CD14-positive monocyte (primary cell): ENCODE measurements around the gene CCNT2. TPM values are rescaled to one million over a fixed set of nuclear protein-coding genes. Genes with fewer than 3 reads are reported as not detected.

Experiments
- DNase-seq, 3 donors: peaks; one replicate each; pipeline ENCODE4 v3.0.0-alpha.2; 2011 to 2022
- H2AFZ ChIP-seq: 2 replicates; pipeline ENCODE4 v1.6.0; 2012; ENCODE audit warnings: mild to moderate bottlenecking, low read depth, low read length, inconsistent platforms; ENCODE audit not compliant: insufficient read depth, poor library complexity, severe bottlenecking
- H3K27ac ChIP-seq, 2 donors: 1 replicate in 1 of 2; 2 replicates in 1 of 2; pipeline ENCODE4 v1.5.1; 2012 to 2013; ENCODE audit warnings: low read length in 2 of 2, control low read depth in 1 of 2, inconsistent platforms in 1 of 2, low read depth in 1 of 2, mild to moderate bottlenecking in 1 of 2
- H3K27me3 ChIP-seq, 2 donors: one replicate each; pipeline versions ENCODE4 v1.6.0 to v1.6.1; 2011 to 2013; ENCODE audit warnings: low read length in 2 of 2; ENCODE audit not compliant: control insufficient read depth in 2 of 2, insufficient read depth in 2 of 2
- H3K36me3 ChIP-seq, 2 donors: replicated peaks in 1 of 2; 1 replicate in 1 of 2; 2 replicates in 1 of 2; pipeline versions ENCODE4 v1.5.1 to v1.6.1; 2012 to 2013; ENCODE audit warnings: low read length in 2 of 2, control low read depth in 1 of 2, inconsistent platforms in 1 of 2, mild to moderate bottlenecking in 1 of 2; ENCODE audit not compliant: insufficient read depth in 2 of 2, control insufficient read depth in 1 of 2
- H3K4me1 ChIP-seq, 2 donors: 1 replicate in 1 of 2; 2 replicates in 1 of 2; pipeline versions ENCODE4 v1.5.1 to v1.6.1; 2012 to 2013; ENCODE audit warnings: low read length in 2 of 2, control low read depth in 1 of 2, inconsistent platforms in 1 of 2, mild to moderate bottlenecking in 1 of 2, moderate library complexity in 1 of 2; ENCODE audit not compliant: insufficient read depth in 2 of 2, control insufficient read depth in 1 of 2
- H3K4me2 ChIP-seq: replicated peaks from 2 replicates; pipeline ENCODE3; 2012; ENCODE audit warnings: low read length, moderate library complexity, mild to moderate bottlenecking; ENCODE audit not compliant: poor library complexity, severe bottlenecking; ENCODE audit errors: extremely low read depth
- H3K4me3 ChIP-seq, 3 experiments: fragments of 200-600 bp in 1 of 3; sonication (generic) in 1 of 3; replicated peaks in 1 of 3; 1 replicate in 2 of 3; 2 replicates in 1 of 3; pipeline ENCODE4 v1.5.1; 2011 to 2013; ENCODE audit warnings: low read length in 3 of 3, mild to moderate bottlenecking in 3 of 3, control low read depth in 2 of 3, low read depth in 2 of 3, inconsistent platforms in 1 of 3, moderate library complexity in 1 of 3
- H3K79me2 ChIP-seq: 2 replicates; pipeline ENCODE4 v1.6.0; 2012; ENCODE audit warnings: mild to moderate bottlenecking, control low read depth, inconsistent platforms, low read length, moderate library complexity; ENCODE audit not compliant: insufficient read depth
- H3K9ac ChIP-seq: 2 replicates; pipeline ENCODE4 v1.6.0; 2017; ENCODE audit warnings: low read length, mild to moderate bottlenecking; ENCODE audit not compliant: insufficient read depth, poor library complexity, severe bottlenecking
- H3K9me3 ChIP-seq, 2 donors: replicated peaks in 1 of 2; 1 replicate in 1 of 2; 2 replicates in 1 of 2; pipeline versions ENCODE4 v1.5.1 to v1.6.1; 2012 to 2013; ENCODE audit warnings: low read length in 2 of 2, control low read depth in 1 of 2; ENCODE audit not compliant: control insufficient read depth in 1 of 2, insufficient read depth in 1 of 2
- H4K20me1 ChIP-seq: 2 replicates; pipeline ENCODE4 v1.6.0; 2012; ENCODE audit warnings: mild to moderate bottlenecking, low read length, control low read depth, moderate library complexity; ENCODE audit not compliant: insufficient read depth
- H3K27ac Mint-ChIP-seq, 7 donors: one replicate each; pipeline ENCODE4 v1.8.0; 2020; ENCODE audit warnings: mild to moderate bottlenecking in 7 of 7, mixed read lengths in 7 of 7, moderate library complexity in 6 of 7, inconsistent platforms in 2 of 7
- H3K27me3 Mint-ChIP-seq, 3 donors: one replicate each; pipeline ENCODE4 v1.8.0; 2021 to 2022; ENCODE audit warnings: low read depth in 3 of 3, mild to moderate bottlenecking in 3 of 3, mixed read lengths in 3 of 3, moderate library complexity in 3 of 3, inconsistent platforms in 1 of 3
- H3K36me3 Mint-ChIP-seq, 2 donors: one replicate each; pipeline ENCODE4 v1.8.0; 2020; ENCODE audit warnings: mixed read lengths in 2 of 2, inconsistent platforms in 1 of 2, mild to moderate bottlenecking in 1 of 2
- H3K4me1 Mint-ChIP-seq: one replicate; pipeline ENCODE4 v1.8.0; 2020; ENCODE audit warnings: mild to moderate bottlenecking, mixed read lengths
- H3K4me3 Mint-ChIP-seq, 2 donors: one replicate each; pipeline ENCODE4 v1.8.0; 2020; ENCODE audit warnings: mild to moderate bottlenecking in 2 of 2, mixed read lengths in 2 of 2, moderate library complexity in 1 of 2
- H3K9me3 Mint-ChIP-seq, 7 donors: one replicate each; pipeline ENCODE4 v1.8.0; 2020 to 2022; ENCODE audit warnings: mixed read lengths in 7 of 7, mild to moderate bottlenecking in 6 of 7, moderate library complexity in 6 of 7, inconsistent platforms in 2 of 7
- CTCF ChIP-seq: fragments of 200-600 bp; IDR thresholded peaks from one replicate; pipeline ENCODE4 v1.8.0; 2022; ENCODE audit warnings: antibody characterized with exemption, mild to moderate bottlenecking
- WGBS: methylation state at CpG from one replicate; pipeline ENCODE4 v1.1.5; 2013; ENCODE audit warnings: missing lambda C conversion rate; ENCODE audit not compliant: insufficient coverage; 5-methylcytosine and 5-hydroxymethylcytosine counted together
- intact Hi-C, 2 donors: fragments of 100-400 bp; cut with micrococcal nuclease; formaldehyde crosslinking; loops; one replicate each; pipeline versions ENCODE4 v1.15.0 to v1.15.1; 2023
- polyA plus RNA-seq, 3 donors: library from polyadenylated mRNA; depleted of rRNA in 1 of 3; unstranded in 2 of 3; stranded (reverse) in 1 of 3; fragments of 300-500 nt in 2 of 3; fragments of >200 nt in 1 of 3; fragmentation: Illumina TruSeq in 2 of 3; gene quantifications; 1 replicate in 2 of 3; 2 replicates in 1 of 3; pipeline ENCODE4 v1.2.3, GENCODE V29; 2012 to 2021

CCNT2 gene
- polyA plus RNA-seq, 3 donors: 8.3 to 20.5 (median 12.2) TPM

GRCh38 chr2:134979221-134979620 lies 60.6 kb downstream of the CCNT2 start:
- Histone ChIP-seq H2AFZ (no peak overlapping the region), H3K79me2 (no peaks in the 10 kb centered on the region), H3K4me2 (no peak overlapping the region), H3K4me3 (no peak overlapping the region), H3K27ac (no peak overlapping the region), H3K36me3 (no peaks in the 10 kb centered on the region), H3K27me3 (no peaks in the 10 kb centered on the region), H3K9me3 (peaks cover 7 to 11% of the 10 kb centered on the region in 2 donors), H3K4me1 (peaks cover 0 to 6% of the 10 kb centered on the region in 2 donors), H3K9ac (no peak overlapping the region), H4K20me1 (no peaks in the 10 kb centered on the region)
- no peak for TF ChIP-seq CTCF
- Mint-ChIP-seq H3K4me3 (no peak overlapping the region), H3K9me3 (peaks cover 7 to 11% (median 10%) of the 10 kb centered on the region in 7 donors), H3K27me3 (peaks cover 0 to under 1% (median 0%) of the 10 kb centered on the region in 3 donors), H3K27ac (no peak overlapping the region), H3K36me3 (no peaks in the 10 kb centered on the region), H3K4me1 (peaks cover 13% of the 10 kb centered on the region)
- intact Hi-C loops: no loop called here
- no CpG with 5 or more reads among the region's 4 CpGs for WGBS
- no peak for DNase-seq

GRCh38 chr2:134980639-134981038 lies 62.0 kb downstream of the CCNT2 start:
- Histone ChIP-seq H3K9ac (no peak overlapping the region), H3K36me3 (no peaks in the 10 kb centered on the region), H2AFZ (no peak overlapping the region), H3K9me3 (peaks cover 0 to 4% of the 10 kb centered on the region in 2 donors), H3K4me2 (no peak overlapping the region), H3K4me1 (peaks cover 0 to 6% of the 10 kb centered on the region in 2 donors), H3K27ac (no peak overlapping the region), H3K79me2 (no peaks in the 10 kb centered on the region), H3K27me3 (no peaks in the 10 kb centered on the region), H3K4me3 (no peak overlapping the region), H4K20me1 (no peaks in the 10 kb centered on the region)
- TF ChIP-seq CTCF: no peak
- intact Hi-C loops: no loop called here
- Mint-ChIP-seq H3K9me3 (peaks cover 0 to 8% (median 3%) of the 10 kb centered on the region in 7 donors), H3K27ac (no peak overlapping the region), H3K27me3 (no peaks in the 10 kb centered on the region), H3K4me3 (no peak overlapping the region), H3K36me3 (no peaks in the 10 kb centered on the region), H3K4me1 (peaks cover 13% of the 10 kb centered on the region)
- 96% methylated on average over 4 of the region's 7 CpGs for WGBS
- DNase-seq: no peak
